ENCODE results near the gene TMEM168. TPM values are rescaled to one million over a fixed set of nuclear protein-coding genes. Genes with fewer than 3 reads are reported as not detected.
"Not testable (repeated sequence)": the region's sequence is repeated elsewhere in the genome, so short reads cannot be mapped to it uniquely, and the experiment has no call there.

Gene TMEM168, protein sequence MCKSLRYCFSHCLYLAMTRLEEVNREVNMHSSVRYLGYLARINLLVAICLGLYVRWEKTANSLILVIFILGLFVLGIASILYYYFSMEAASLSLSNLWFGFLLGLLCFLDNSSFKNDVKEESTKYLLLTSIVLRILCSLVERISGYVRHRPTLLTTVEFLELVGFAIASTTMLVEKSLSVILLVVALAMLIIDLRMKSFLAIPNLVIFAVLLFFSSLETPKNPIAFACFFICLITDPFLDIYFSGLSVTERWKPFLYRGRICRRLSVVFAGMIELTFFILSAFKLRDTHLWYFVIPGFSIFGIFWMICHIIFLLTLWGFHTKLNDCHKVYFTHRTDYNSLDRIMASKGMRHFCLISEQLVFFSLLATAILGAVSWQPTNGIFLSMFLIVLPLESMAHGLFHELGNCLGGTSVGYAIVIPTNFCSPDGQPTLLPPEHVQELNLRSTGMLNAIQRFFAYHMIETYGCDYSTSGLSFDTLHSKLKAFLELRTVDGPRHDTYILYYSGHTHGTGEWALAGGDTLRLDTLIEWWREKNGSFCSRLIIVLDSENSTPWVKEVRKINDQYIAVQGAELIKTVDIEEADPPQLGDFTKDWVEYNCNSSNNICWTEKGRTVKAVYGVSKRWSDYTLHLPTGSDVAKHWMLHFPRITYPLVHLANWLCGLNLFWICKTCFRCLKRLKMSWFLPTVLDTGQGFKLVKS
- total RNA-seq, result 15.6 and 22.0 TPM in 2 replicates

DNA sequence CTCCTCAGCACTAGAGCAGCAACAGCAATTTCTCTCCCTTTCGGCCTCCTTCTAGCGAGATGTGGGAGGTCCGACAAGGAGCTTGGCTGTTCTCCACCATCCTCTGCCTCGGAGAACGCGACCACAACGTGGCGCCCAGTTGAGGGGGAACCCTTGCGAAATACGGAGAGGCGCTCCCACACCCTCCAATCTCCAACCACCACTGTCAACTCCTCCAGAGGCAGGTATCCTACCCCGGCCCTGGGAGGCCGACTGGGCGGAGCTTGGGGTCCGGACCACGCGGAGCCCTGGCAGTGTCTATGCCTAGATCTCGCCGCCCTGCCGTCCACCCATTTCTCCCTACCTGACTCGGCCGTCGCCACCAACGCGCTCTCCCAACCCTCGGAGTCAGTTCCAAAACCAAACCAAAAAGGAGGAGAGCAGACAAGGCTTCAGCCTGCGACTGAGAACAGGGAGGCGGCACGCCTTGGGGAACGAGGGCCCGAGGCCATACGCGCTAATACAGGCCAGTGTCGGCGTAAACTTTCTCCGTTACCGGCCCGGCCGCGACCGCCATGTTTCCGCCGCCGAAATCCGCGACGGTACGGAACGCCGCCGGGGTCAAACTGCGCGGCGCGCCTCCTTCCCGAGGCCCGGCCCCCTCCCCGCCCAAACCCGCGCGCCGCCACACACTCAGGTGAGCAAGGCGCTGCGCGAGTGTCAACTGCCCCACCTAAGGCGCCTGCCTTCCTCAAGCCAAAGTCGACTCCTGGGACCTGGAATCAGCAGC lies at the start of gene TMEM168:
TMEM168 (minus strand) TSS at position 577 of the 769 bp plus-strand sequence. CDS start 5,568 bp downstream, outside the sequence.
- DNase-seq (ENCODE audit: extremely low read depth, low read depth, low spot score), result peak; percentile 39

DNA sequence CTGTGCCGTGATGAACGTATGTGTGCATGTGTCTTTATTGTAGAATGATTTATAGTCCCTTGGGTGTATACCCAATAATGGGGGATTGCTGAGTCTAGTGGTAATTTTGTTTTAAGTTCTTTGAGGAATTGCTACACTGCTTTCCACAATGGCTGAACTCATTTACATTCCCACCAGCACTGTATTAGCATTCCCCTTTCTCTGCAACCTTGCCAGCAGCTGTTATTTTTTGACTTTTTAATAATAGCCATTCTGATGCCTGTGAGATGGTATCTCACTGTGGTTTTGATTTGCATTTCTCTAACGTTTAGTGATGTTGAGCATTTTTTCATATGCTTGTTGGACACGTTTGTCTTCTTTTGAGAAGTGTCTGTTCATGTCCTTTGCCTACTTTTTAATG lies 45.7 kb upstream of the TMEM168 start:
- DNase-seq (ENCODE audit: extremely low read depth, low read depth, low spot score), result not testable (repeated sequence)

DNA sequence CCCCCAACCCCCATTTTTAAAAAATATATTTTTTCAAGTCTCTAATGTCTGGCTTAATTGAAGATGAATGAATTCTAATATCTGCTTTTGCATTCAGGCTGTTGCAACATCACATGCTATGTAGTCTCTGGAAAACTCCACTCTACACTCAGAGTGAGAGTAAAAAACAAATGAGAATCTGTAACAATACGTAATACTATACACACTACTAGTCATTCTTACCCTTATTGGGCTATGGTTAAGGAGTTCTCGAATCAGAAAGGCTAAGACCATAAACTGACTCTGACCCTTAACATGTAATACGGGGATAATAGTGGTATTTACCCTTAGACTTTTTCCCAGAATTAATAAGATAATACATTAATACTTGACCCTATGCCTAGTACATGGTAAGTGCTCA lies 42.9 kb upstream of the TMEM168 start:
- DNase-seq (ENCODE audit: extremely low read depth, low read depth, low spot score), result no peak

DNA sequence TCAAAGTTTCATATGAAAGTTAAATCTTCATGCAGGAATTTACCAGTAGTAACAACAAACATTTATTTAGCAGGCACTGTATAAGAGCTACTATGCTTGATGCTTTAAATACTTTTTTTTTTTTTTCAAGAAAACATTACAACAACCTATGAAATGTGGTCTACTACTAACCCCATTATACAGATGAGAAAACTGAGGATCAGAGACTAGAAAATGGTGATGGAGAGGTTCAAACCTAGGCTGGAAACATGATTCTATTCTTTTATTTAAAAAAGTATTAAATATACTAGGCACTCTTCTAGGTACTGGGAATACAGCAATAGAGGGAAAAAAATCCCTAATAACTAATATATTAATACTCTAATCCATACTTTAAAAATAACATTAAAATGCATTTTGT lies 40.6 kb upstream of the TMEM168 start:
- no peak for DNase-seq (ENCODE audit: extremely low read depth, low read depth, low spot score)

DNA sequence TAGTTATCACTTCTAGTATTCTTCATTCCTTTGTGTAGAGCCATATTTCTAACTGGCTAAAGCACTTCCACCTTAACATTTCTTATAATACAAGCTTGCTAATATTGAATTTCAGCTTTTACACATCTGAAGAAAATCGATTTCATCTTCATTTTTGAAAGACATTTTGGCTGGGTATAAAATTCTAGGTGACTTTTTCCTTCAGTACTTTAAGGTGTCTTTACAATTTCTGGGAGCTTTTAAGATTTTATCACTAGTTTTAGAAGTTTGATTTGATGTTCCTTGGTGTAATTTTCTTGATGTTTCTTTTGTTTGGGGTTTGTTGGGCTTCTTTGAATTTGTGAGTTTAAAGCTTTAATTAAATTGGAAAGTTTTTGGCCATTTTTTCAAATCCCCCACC lies 38.5 kb upstream of the TMEM168 start:
- DNase-seq (ENCODE audit: extremely low read depth, low read depth, low spot score), result no peak

DNA sequence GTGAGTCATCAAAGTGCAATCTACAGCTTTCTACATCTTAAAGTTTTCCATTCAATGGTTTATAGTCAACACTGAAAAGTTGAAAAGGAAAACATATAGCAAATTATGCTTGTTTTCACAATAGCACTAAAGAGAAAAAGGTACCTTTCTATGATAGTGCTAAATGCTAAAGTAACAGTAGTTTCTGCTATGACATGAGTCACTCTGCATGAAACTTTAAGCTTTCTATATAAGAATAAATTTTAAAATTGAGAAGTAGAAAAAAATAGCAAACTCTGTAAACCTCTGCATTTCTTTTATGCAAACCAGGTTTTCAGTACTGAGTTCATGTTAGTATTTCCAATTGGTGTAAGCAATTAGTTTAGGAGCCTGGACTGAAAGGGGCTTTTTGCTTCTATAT lies 31.2 kb upstream of the TMEM168 start:
- DNase-seq (ENCODE audit: extremely low read depth, low read depth, low spot score), result no peak

DNA sequence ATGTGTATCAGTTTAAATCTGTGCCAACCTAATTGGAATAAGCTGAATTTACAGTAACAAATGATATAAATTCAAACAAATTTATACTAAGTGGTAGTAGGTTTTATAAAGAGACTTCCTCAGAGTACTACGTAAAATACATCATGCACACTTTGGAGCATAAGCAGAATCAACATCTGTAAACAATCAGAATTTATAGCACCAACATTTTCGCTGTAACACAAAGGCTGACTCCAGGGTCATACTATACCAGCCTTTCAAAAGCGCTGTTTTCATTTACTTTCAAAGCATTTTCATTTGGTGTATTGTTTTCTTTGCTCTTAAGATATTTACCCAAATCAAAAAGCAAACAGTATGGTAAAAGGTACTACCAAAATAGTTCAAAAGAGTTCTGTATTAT lies 29.3 kb upstream of the TMEM168 start:
- DNase-seq (ENCODE audit: extremely low read depth, low read depth, low spot score), result no peak

DNA sequence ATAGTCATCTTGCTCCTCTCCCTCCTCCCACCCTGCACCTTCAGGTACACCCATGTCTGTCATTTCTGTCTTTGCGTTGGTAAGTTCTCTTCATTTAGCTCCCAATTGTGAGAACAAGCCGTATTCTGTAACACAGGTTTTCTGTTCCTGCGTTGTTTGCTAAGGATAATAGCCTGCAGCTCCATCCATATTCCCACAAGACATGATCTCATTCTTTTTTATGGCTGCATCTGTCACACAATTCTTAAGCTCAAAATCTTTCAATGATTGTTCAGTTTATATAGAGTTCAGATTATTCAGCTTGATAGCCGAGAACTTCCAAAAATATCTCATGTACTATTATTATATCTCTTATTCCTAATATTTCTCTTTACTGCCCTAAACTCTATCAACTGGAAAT lies 16.0 kb upstream of the TMEM168 start:
- no peak for DNase-seq (ENCODE audit: extremely low read depth, low read depth, low spot score)

DNA sequence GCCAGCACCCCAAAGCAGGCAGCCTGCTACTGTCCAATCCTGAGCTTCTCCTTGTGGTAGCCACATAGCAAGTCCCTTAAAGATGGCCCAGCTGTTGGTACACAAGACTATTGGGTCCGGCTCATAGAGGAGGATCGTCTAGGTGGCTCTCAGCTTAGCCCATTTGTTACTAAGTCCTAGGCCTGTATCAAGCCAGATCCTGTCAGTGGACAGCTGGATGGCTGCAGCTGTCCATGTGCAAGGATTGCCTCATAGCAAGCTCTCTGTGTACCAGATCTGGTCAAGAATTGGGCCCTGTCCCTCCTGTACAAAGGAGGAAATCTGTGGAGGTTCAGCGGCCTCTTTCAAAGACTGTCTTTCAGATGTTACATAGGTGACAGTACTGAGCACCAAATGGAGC lies 12.2 kb upstream of the TMEM168 start:
- no peak for DNase-seq (ENCODE audit: extremely low read depth, low read depth, low spot score)

DNA sequence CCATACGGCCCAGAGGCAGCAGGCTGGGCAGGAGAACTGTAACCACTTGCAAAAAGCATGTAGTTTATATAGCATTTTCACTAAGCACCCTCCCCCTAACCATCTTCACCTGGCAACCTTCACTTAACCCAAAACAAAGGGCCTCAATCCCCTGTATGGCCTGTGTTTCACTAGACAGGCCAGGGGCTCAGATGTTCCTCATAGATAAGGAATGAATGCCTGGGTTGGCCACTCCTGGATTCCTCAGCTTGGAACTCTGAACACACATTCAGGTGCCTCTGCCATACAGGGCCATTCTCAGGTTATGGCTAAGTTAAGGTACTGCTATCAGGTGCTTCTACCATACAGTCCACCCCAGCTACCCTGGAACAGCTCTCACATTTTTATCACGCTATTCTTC lies 10.3 kb upstream of the TMEM168 start:
- DNase-seq (ENCODE audit: extremely low read depth, low read depth, low spot score), result no peak

DNA sequence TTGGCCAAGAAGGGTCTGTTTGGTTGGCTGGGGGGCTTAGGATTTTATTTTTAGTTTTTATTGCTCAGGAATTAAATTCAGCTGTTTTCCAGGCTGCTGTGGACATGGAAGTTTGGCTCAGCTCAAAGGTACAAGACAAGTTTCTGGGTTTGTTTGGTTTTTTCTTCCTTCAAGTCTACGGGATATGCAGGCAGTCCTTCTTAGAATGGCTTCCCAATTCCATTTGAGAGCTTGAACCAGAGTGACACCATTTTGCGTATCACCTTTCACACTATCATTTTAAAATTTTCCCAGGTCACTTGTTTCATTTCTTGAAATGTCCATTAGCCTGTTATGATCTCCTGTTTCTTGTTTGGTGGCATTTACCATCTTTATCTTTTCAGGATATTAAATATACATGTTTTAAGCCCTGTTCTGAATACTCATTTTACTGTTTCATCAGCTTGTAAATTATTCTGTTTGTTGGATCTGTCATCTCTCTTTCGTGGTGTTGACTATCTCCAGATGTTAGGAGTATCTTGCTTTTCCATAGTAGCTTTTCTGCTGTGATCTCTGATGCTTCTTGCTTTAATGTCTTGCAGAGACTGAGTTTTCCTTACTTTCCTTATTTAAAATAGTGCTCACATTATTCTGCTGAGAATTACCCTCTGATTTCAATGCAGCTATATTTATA lies 9.4 kb upstream of the TMEM168 start:
- DNase-seq (ENCODE audit: extremely low read depth, low read depth, low spot score), result no peak

DNA sequence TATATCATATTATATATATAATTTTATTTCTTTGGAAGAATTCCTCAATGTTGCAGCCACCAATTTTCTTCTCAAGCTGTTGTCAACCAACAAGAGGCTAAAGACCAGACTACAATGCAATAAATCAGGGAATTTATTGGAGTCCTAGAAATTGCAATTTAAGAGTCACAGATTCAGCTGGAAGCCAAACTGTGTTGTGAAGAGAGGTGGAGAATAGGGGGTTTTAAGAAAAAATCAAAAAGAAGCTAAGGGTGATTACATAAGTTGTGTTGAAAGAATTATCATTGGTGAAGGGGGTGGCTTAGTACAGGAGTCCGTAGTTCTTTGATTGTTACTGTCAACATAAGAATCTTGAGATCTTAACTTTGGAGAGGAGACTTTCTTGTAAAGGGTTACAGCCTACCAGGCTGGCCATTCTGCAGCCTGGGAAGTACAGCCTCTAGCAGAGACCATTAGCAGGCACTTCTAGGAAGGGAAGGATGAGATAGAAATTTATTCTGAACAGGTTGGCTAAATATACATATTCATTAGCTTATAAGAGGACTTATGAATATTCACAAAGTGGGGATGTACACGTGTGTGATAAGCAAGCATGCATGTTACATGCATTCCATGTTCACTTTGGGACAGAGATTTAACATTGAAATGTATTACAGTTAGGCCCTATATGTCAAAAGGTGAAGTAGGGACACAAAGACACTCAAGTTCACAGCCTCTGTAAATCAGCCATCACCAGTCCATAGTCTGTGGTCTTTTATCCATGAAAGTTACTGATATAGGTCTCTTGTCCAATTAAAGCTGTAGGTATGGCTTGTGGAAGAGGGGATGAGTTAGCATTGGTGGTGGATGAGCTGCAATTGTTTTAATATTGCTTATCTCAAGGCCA lies 8.3 kb upstream of the TMEM168 start:
- DNase-seq (ENCODE audit: extremely low read depth, low read depth, low spot score), result no peak

DNA sequence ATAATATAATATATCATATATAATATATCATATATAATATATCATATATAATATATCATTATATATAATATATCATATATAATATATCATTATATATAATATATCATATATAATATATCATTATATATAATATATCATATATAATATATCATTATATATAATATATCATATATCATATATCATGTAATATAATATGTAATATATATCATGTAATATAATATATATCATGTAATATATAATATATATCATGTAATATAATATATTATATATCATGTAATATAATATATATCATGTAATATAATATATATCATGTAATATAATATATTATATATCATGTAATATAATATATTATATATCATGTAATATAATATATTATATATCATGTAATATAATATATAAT lies 6.4 kb upstream of the TMEM168 start:
- not testable (repeated sequence) for DNase-seq (ENCODE audit: extremely low read depth, low read depth, low spot score)

DNA sequence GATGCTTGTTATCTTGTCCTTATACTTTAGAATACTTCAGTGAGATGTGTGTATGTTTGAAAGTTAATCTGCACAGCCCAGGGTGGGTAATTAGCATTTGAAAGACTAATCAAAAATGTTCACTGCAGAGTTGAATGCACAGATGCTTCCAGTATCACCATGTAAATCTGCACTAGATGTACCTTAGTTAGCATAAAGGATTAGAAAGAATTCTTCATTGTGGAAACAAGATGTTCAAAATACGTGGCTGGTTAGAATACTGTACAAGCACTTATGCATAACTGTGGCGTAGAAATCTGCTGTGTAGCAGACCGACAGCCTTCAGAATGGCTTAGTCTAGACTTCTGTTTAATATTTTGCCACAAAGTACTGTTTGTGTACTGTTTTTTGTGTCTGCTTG lies 2.2 kb upstream of the TMEM168 start:
- no peak for DNase-seq (ENCODE audit: extremely low read depth, low read depth, low spot score)

DNA sequence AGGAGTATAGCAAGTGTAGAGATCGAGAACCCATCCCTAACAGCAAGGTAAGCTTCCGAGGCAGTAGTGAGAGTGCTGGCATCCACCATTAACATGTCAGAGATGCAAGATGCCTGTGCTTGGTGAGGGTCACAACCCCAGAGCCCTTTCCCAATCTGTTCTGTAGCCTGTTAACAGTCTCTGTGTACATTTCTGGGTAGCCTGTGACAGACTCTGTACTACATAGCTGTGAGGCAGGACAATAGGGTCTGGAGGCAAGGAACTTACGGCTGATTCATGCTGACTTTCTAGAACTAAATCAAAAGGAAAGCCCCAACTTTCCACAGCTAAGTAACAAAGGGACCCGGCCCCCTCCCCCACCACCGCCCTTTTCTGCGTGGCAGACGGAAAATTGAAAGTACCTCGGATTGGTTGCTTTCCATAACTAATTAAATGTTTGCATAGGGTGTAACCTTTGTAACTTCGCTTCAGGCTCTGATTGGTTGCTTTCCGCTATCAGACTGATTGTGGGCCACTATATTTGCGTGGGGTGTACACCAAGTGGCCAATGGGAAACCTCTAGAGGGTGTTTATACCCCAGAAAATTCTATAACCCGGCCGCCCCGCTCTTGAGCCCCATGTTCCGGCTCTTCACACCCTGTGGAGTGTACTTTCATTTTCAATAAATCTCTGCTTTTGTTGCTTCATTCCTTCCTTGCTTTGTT lies 1.4 kb upstream of the TMEM168 start:
- no peak for DNase-seq (ENCODE audit: extremely low read depth, low read depth, low spot score)

DNA sequence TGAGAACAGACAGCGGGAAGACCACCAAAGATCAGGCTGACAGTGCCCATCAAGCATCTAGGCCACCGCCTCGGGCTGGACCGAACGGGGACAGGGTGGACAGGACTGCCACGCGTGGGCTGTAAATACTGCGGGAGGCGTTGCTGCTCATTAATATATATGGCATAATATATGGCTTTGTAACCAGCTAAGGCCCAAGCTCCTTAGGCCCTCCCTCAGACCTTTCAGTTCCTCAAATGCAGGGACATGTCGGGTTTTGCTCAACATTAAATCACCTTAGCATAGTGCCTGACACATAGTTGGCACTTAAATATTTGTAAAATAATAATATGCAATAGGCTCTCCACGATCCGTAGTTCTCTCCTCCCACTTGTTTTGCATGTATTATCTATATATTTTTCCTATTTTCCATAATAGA lies 402 bp upstream of the TMEM168 start:
- no peak for DNase-seq (ENCODE audit: extremely low read depth, low read depth, low spot score)

DNA sequence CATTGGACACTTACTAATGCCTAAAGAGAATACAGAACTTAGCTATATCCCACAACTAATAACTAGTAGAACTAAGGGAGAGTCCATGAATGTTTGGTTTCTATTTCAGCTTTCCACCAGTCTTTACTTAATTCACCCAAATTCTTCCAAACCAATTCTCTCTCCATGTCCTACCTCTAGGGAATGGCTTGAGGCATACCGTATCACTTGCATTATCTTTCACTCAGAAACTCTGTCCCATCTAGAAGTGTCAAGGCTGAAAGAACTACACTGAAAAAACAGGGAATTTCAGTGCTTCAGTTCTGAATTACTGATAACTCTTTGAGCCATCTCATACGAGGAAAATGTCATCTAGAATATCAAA lies 758 bp downstream of the TMEM168 start:
- DNase-seq (ENCODE audit: extremely low read depth, low read depth, low spot score), result no peak

DNA sequence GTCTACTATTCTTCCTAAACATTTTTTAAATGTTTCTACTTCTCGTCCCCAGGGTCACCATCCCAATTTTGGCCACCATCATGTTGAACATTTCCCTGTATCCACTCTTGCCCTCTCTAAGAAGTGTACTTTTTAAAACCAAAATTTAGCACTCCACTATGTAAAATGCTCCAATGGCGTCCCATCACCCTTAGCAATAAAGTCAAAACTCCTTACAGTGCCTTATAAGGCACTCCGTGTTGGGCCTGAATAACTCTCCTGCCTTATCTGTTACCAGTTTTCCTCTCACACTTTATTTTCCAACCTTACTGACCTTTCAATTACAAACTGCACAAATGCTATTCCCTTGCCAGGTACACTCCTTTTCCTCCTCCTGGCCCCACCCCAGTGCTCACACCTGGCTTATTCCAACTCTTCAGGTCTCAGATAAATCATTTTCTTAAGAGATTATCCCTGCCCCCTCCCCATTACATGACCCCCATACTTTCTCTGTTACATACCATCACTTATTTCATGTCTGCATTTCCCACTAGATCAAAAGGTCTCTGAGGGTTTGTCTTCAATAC lies 1.3 kb downstream of the TMEM168 start:
- DNase-seq (ENCODE audit: extremely low read depth, low read depth, low spot score), result no peak

DNA sequence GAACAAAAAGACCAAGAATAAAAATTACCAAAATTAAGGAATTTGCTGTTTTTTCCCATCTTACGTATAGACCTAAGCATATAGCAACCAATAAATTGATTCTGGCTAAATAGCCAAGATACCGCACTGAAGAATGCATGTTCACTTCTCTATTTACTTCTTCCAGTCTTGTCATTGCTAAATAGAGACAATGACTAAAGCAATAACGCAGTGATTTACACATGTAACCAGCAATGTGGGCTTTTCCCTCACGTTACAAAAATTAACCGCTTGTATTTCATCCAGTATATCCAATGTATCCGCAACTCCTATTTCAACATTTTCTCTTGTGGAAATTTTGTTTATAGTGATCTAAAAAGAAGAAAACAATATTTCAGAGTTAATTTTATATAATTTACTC lies 5.6 kb downstream of the TMEM168 start:
- no peak for DNase-seq (ENCODE audit: extremely low read depth, low read depth, low spot score)

Data from glomerular endothelial cell (primary cell).